HG02852 (cell line): ENCODE data around the gene ATP8B1.

Source experiments
- ATAC-seq: cut with Tn5 transposase; IDR thresholded peaks from one replicate; pipeline ENCODE4 v1.9.1; 2021; ENCODE audit warnings: mild to moderate bottlenecking, moderate library complexity; ENCODE audit not compliant: unreplicated experiment

Gene ATP8B1

GRCh38 chr18:57819671-57820460 is 16.8 kb upstream of the ATP8B1 start:
- ATAC-seq: no peak

DNA sequence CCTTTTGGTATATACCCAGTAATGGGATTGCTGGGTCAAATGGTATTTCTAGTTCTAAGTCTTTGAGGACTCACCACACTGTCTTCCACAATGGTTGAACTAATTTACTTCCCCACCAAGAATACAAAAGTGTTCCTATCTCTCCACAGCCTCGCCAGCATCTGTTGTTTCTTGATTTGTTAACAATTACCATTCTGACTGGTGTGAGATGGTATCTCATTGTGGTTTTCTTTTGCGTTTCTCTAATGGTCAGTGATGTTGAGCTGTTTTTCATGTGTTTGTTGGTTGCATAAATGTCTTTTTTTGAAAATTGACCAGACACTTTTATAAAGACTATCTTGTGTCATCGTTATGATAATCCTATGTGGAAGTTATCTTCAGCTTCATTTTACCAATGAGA is 16.0 kb upstream of the ATP8B1 start:
- ATAC-seq: no peak

DNA sequence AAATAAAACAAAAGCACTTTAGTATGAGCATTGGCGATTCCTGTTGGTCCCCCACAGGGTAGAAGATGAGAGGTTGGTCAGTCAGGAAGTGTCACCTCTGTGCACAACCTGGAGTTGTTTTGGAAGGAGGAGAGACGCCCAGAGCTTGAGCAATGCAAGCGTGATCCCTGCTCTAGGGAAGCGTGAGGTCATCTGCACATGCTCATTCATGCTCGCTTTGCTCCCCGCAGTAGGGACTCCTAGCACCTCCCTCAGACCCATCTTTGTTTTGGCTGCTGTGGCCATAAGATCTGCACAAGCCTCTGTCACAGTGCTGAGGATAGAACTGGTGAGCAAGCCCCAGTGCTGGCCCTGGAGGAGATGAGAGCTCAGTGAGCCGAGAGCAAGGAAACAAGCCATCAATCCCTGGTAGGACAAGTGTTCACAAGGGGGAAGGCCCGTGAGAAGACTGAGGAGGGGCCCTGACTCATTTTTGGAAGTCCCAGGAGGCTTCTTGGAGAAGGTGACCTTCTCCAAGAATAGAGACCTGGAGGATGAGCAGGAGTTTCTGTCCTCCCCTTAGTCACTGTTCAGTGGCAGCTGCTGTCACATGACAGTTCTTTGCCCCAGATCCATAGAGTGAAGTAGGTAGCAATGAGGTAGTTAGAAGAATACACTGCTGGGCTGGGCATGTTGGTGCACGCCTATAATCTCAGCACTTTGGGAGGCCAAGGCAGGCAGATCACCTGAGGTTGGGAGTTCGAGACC is 13.3 kb upstream of the ATP8B1 start:
- no peak for ATAC-seq

- no peak for ATAC-seq
Observed at GRCh38 chr18:57814555-57814954, 11.4 kb upstream of the ATP8B1 start.

GRCh38 chr18:57813245-57813644 is 10.1 kb upstream of the ATP8B1 start:
- ATAC-seq: no peak

GRCh38 chr18:57812126-57812477 is 9.0 kb upstream of the ATP8B1 start:
- ATAC-seq: no peak

GRCh38 chr18:57811477-57812125 is 8.5 kb upstream of the ATP8B1 start:
- ATAC-seq: no peak

DNA sequence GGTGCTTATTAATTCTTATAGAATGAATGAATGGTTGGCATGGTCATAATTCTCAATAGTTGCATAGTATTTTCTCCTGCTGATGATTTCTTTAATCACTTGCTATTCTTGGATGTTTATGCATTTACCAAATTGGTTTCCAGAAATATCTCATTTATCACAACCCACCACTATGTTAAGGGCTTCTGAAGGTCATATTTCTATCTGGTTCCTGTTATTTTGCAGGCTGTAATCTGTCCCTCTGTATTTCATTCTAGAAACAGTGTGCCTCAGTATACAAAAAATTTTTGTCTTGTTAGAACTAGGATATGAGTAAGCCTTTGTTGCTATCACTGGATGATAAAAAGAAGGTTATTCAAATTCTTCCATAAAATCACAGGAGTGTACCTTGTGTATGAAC is 6.1 kb upstream of the ATP8B1 start:
- ATAC-seq: no peak

DNA sequence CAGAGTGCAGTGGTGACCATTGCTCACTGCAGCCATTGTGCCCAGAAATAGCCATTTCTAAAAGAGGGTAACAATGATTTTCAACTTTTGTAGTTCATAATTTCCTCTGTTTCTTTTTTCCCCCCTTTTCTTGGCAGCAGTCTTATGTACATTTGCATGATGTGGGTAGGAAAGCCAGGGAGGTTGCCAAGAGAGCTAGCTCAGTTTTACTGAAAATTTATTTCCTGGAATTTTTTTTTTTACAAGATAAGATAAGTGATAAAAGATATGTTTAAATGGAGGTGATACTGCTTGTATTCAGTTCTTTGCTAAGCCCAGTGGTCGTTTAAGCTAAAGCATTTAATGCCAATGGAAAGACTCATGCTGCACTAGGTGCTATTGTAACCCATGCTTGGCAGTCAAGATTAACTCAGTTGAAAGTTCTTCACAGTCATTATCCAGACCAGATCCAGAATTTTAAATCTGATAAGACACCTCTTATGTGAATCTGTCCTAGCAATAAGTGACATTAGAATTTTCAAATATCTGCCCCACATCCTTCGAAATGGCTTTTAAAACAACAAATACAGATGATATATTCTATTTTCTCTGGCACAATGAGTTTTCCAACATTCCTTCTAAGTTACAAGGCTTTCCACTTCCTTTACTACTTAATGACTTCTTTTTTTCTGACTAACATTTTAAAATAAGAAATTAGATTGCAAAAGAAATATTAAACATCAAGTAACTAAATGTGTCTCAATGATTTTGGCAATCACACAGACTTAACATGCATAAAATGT is 4.4 kb upstream of the ATP8B1 start:
- ATAC-seq: no peak

- ATAC-seq: no peak
Observed at GRCh38 chr18:57806978-57807285, 3.8 kb upstream of the ATP8B1 start.

- ATAC-seq: no peak
Observed at GRCh38 chr18:57806201-57806977, 3.3 kb upstream of the ATP8B1 start.

- ATAC-seq: no peak
Observed at GRCh38 chr18:57805117-57805516, 2.0 kb upstream of the ATP8B1 start.

DNA sequence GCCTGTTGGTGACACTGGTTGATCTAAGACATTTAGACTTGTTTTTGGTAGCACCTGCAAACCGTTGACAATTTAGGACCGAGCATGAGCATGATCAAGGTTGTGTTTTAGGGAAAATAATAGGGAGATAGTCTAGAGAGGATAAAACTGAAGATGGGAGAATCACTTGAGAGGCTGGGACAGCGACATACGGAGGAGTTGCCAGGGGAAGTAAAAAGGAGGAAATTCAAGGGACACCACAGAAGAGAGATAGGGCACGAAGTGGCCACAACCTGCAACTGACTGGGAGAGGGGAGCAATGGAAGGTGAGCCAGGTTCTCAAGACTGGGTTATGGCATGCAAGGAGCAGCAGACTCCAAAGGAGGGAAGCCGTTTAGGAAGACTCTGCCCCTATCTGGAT is 1.4 kb upstream of the ATP8B1 start:
- ATAC-seq: no peak

DNA sequence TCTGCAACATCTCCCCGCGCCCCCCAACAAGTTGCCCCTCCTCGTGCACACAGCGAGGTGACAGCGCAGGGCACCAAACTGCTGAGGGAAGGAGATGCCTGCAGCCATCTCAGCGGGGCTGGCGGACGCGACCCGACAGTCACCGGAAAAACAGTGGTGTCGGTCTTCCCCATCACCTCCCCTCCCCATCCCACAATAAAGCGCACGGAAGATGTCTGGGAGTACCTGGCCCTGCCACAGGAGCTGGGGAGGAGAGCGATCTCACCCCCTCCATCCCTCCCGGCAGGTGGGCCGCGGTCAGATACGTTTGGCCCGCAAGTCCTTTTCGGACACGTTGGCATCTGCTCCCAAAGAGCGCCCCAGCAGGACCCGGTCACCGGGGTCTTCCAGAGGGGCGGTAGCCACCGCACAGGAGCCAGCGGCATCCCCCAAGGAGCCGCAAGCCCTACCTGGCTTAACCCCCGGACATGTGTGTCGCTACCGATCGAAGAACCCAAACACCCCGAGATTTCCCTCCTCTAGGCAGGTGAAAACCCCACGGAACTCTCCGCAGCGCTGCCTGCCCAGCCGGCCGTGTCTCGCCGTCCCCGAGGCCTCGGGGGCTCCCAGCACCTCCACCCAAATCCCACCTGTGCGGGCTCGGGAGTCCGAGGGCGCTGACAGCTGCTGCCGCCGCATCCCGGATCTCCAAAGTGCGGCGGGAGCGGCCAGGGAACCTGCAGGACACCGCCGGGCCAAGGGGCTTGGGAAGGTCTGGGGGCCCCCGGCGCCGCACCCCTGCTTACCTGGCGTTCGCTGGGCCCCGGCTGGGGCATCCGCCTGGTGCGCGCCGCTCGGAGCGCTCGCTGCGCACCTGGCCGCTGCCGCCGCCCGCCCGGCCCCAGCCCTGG is 657 bp downstream of the ATP8B1 start:
- ATAC-seq: no peak

DNA sequence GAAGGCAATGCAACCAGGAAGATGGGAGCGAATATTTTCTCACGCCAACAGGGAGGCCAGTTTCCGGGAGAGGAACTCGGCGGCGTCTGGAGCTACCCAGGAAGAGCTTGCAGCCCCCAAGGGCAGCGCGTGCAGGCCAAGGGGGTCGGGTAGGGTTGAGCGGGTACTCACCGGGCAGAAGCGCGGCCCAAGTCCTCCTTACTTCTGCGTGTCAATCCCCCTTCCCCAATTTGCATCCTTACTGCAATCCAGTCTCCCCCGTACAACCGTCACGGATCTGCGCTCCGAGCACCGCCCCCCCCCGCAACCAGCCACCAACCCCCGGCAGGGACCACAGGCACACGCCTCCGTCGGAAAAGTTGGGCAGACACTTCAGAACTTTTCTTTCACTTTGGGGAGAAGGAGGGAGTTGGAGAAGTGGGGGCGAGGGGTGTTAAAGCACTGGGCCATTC is 1.3 kb downstream of the ATP8B1 start:
- ATAC-seq: no peak

DNA sequence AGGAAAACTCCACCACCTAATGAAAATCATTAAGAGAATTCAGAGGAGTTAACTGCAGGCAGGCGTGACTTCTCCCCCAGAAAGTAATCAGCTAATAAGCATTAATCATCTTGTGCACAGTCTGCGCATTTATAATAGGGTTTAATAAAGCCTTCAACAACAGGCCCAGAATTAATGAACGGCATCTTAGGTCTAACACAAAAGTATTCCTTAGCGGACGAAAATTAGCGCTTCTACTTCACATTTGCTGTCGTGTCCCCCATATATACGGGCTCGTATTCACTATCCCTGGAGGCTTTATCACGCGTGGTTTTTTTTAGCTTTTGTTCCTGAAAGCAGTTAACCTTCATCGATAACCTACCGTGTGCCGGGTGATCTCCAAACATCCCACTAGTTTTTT is 1.8 kb downstream of the ATP8B1 start:
- no peak for ATAC-seq

- ATAC-seq: no peak
Observed at GRCh38 chr18:57798713-57799373, 4.3 kb downstream of the ATP8B1 start.

DNA sequence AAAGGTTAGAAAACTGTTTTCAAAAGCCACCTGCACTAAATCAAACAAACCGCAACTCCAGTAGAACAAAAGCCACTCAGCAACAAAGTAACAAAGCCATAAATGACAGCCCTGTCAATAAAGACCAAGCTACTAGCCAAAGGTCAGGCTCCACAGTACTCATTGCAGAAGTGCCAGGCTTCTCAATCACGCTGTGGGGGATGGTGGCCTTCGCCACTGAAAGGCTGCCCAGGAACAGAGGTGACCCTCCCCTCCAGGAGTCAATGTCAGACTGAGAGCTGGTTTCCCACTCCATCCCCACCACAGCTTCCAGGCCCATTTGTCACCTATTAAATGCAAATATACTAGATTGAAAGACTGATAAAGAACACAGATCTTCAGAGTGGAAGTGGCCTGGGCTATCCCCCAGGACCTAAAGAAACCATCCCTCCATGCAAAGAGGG is 5.9 kb downstream of the ATP8B1 start:
- no peak for ATAC-seq
